GM18508 (cell line): ENCODE results near the gene CALD1.
A peak's percentile ranks its signal among the peaks of the same experiment; 100 is the strongest.

Source experiments
- ATAC-seq: cut with Tn5 transposase; IDR thresholded peaks from one replicate; pipeline ENCODE4 v1.9.1; 2021; ENCODE audit warnings: moderate number of reproducible peaks; ENCODE audit not compliant: insufficient read depth, unreplicated experiment

Gene CALD1

GRCh38 chr7:134986363-134987251, 207.2 kb downstream of the CALD1 start, which contains the start of gene AGBL3:
Gene AGBL3 (plus strand): TSS chr7:134986508. CDS start chr7:134987934, 1,426 bp downstream.
- ATAC-seq, result peak; percentile 79

DNA sequence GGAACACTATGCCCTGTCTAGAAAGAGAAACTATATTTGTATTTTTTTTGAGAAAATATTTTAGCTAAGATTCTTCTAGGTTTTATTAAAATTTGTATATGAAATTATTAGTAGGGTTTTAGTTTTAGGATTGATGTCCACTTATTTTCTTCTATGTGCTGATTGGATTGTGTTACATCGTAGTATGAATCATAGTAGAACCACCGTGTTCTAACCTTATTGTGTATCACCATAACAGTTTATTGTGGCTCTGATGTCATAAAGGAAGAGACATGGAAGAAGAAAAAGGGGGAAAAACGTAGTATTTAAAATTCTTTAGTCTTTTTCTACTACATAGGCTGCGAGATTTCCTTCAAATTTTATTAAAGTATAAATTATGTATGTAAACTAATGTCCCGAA, 208.7 kb downstream of the CALD1 start:
- ATAC-seq, result no peak

- no peak for ATAC-seq
Measured at GRCh38 chr7:134991469-134992339, 212.3 kb downstream of the CALD1 start.

GRCh38 chr7:134992626-134993179, 213.3 kb downstream of the CALD1 start:
- peak; percentile 62 for ATAC-seq

DNA sequence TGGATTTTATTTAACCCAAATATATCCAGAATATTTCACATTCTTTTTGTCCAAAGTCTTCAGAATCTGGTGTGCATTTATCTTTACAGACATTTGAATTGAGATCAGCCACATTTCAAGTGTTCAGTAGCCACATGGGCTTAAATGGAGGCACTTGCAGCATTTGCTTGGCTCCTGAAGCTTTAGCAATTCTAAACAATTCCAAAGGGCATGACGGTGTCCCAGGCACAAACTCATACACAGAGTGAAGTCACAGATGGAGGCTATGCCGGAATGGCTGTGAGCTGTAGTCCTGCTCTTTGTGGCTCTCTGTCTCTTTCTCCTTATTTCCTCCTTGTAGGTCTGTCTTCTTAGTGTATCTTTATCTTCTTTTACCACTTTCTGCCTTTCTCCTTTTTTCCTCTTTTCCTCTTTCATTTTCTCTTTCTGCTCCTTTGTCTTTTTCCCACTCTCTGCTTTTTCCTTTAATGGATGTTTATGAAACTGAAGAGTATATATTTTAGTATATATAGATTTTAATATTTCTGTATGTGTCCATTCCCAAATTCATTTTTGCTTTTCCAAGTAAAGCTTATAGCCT, 214.5 kb downstream of the CALD1 start:
- ATAC-seq, result no peak

- ATAC-seq, result no peak
Measured at GRCh38 chr7:134995239-134996096, 216.0 kb downstream of the CALD1 start.

DNA sequence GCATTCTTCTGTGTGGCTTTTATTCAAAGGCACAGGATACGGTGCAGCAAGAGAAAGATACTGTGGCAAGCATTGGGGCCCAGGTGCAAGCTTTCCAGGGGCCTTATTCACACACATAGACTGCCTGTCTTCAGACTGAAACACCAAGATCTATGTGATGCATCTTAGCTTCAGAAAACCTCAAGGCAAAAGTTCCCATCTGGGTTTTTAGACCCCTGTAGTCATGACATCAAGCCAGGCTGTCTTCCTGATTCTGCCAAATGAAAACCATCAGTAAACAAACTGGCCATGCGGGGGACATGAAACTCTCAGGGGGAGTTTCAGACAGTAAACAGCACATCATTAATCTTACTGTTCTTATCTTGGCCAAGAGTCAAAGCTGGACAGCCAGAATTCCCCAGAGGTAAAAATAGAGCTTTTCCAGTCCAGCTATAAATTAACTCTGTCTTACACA, 216.7 kb downstream of the CALD1 start:
- ATAC-seq, result peak; percentile 34

DNA sequence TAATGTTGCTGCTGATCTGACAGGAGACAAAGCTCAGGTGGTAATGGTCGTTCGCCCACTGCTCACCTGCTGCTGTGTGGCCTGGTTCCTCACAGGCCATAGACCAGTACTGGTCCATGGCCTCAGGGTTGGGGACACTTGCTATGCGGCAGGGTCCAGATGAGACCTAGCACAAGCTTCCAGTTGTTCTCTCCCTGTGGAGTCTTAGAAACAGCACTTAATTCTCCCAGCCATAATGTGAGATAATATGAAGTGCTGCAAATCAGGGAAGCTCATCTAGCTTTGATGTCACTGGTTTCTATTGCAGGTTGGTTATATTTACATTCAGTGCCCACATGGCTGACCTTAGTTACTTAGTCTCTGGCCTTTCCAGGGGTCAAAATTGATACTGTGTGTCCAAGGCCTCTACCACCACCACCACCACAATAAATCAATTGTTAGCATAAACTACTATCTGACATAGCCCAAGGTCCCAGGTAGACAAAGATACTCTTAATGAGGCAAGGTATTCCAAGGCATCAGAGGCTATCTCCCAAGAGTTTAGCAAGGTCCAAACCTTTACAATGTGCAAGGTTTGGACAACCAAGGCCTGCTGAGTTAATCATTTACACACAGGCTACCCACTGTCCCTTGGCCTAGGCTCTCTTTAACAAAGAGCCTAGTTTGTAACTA, 217.9 kb downstream of the CALD1 start:
- no peak for ATAC-seq

DNA sequence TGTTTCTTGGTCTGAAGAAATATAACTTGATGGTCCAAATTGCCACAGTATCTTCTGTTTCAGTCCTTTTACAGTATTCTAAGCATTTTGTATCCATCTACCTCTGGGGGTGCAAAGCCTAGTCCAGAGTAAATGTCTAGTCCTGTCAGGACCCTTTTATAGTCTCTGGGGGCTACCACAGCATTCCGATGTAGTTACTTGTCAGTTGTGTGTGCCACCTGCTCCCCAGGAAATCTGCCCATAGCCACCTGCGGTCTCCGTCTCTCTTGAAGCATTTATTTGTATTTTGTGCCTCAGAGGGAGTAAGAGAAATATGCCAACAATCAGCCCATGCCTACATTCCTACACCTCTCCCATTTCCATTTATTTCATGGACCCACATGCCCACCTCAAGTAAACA, 219.7 kb downstream of the CALD1 start:
- ATAC-seq, result no peak

GRCh38 chr7:135001390-135002165, 222.1 kb downstream of the CALD1 start:
- ATAC-seq, result no peak

- no peak for ATAC-seq
Measured at GRCh38 chr7:135012229-135012628, 232.8 kb downstream of the CALD1 start.
